ENCODE measurements around the gene WDR82. TPM values are rescaled to one million over a fixed set of nuclear protein-coding genes. Genes with fewer than 3 reads are reported as not detected.
A peak's percentile ranks its signal among the peaks of the same experiment; 100 is the strongest.

The WDR82 gene
- total and polyA plus RNA-seq, 9 of the 15 experiments (the other 6 are each of a cell fraction or from before 2014, with no cell fraction given): 6.4 to 62.9 (median 37.1) TPM

GRCh38 chr3:52302426-52303145, 24.1 kb upstream of the WDR82 start:
- H3K4me3 ChIP-seq: no peak overlapping the region
- H3K27me3 ChIP-seq (ENCODE audit: control insufficient read depth in 2 of 2, insufficient read depth in 2 of 2, low read length in 2 of 2): no peaks in the 10 kb centered on the region
- FAIRE-seq (no peak), ATAC-seq (no peak), DNase-seq (ENCODE audit: extremely low read depth in 1 of 4, low spot score in 3 of 4) (no peak)
- H3K4me2 ChIP-seq (ENCODE audit: insufficient read depth, low read length): no peak overlapping the region
- no peaks in the 10 kb centered on the region for H3K9me3 ChIP-seq (replicated peaks; ENCODE audit: control insufficient read depth, insufficient read depth, low read depth, low read length)
- 54% methylated on average over 7 of the region's 12 CpGs for WGBS (ENCODE audit: insufficient coverage, low coverage, missing lambda C conversion rate)
- no peaks in the 10 kb centered on the region for H3K79me2 ChIP-seq (ENCODE audit: control insufficient read depth, insufficient read depth, low read length)
- no peaks in the 10 kb centered on the region for H3K36me3 ChIP-seq (ENCODE audit: control insufficient read depth, insufficient read depth, low read length)
- TF ChIP-seq CTCF (IDR thresholded peaks at IDR 0.05 in 2 of 3, conservative IDR thresholded peaks at IDR 0.05 in 1 of 3; ENCODE audit: insufficient read depth in 2 of 3, low read depth in 1 of 3, low read length in 3 of 3) (peak in 1 of 3 experiments; percentile 21; a peak in 2 of 6 replicates), ZBTB33 (CRISPR knock-in tag; IDR thresholded peaks at IDR 0.05) (peak; percentile 84), EZH2 (IDR thresholded peaks at IDR 0.05; ENCODE audit: borderline replicate concordance, low read depth, low read length) (no peak), DEAF1 (CRISPR knock-in tag; IDR thresholded peaks at IDR 0.05) (no peak)
- H3K9ac ChIP-seq (ENCODE audit: insufficient read depth in 1 of 2, low read depth in 2 of 2, low read length in 2 of 2): peak overlapping the region in 1 of 2 experiments; percentile 41; a peak in 1 of 4 replicates
- in situ Hi-C loops (cut with MboI) (no loop called here), intact Hi-C loops (cut with micrococcal nuclease) (no loop called here)
- ChIA-PET POLR2A (no interaction called here), CTCF (ENCODE audit: low intra/inter-chr PET ratio) (no interaction called here)
- H4K20me1 ChIP-seq (replicated peaks; ENCODE audit: control insufficient read depth, insufficient read depth, low read length): no peaks in the 10 kb centered on the region
- BruUV-seq (replicated peaks): no TSS peak
- peaks cover 37 to 62% of the 10 kb centered on the region in 2 experiments for H3K4me1 ChIP-seq (replicated peaks in 1 of 2; ENCODE audit: control insufficient read depth in 2 of 2, insufficient read depth in 2 of 2, low read length in 2 of 2)
- H2AFZ ChIP-seq (ENCODE audit: low read depth, low read length): no peak overlapping the region
- H3K27ac ChIP-seq (ENCODE audit: extremely low read depth, low read depth, low read length): no peak overlapping the region
- H3K9me1 ChIP-seq (ENCODE audit: control insufficient read depth, insufficient read depth, low read length): no peaks in the 10 kb centered on the region
